ENCODE measurements around the gene KIAA0232.

Gene KIAA0232

DNA sequence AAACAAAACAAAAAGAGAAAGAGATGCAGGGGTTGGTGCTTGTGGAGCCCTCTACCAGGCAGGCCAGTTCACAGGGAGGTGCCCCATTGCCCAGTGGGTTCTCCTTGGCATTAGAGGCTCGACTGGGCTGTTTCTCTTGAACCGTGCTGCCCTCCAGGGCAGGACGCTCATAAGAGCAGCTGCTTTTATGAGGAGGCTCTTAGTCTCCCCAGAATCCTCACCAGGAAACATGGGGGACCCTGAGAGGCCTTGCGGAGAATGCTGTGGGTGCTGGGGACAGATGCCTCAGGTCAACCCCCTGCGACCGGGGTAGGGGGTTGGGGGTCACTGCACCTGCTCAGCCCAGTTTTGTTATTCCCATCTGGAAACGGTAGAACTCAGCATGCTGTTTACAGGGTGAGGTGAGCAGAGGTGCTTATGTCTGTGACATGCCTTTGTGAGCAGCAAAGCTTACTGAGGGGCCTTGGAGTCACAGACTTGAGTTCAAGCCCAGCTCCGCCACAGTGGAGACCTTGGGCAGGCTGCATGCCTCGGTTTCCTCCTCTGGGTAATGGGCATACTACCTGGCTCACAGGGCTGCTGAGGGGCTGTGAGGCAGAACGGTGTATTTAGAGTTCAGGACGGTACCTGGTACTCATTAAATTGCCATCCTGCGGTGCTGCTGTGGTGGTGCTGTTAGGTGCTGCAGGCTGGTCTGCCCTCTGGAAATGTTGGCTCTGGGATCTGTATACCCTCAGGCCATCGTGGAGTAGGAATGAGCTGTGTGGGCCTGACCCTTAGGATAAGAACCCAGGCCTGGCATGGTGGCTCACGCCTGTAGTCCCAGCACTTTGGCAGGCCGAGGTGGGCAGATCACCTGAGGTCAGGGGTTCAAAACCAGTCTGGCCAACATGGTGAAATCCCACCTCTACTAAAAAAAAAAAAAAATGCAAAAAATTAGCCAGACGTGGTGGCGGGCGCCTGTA is 132.8 kb downstream of the KIAA0232 start:
- DNase-seq (ENCODE audit: extremely low read depth in 1 of 2, low read depth in 1 of 2): no peak

- no peak for DNase-seq (ENCODE audit: extremely low read depth in 1 of 2, low read depth in 1 of 2)
Measured at GRCh38 chr4:6916069-6916586, 133.6 kb downstream of the KIAA0232 start.

DNA sequence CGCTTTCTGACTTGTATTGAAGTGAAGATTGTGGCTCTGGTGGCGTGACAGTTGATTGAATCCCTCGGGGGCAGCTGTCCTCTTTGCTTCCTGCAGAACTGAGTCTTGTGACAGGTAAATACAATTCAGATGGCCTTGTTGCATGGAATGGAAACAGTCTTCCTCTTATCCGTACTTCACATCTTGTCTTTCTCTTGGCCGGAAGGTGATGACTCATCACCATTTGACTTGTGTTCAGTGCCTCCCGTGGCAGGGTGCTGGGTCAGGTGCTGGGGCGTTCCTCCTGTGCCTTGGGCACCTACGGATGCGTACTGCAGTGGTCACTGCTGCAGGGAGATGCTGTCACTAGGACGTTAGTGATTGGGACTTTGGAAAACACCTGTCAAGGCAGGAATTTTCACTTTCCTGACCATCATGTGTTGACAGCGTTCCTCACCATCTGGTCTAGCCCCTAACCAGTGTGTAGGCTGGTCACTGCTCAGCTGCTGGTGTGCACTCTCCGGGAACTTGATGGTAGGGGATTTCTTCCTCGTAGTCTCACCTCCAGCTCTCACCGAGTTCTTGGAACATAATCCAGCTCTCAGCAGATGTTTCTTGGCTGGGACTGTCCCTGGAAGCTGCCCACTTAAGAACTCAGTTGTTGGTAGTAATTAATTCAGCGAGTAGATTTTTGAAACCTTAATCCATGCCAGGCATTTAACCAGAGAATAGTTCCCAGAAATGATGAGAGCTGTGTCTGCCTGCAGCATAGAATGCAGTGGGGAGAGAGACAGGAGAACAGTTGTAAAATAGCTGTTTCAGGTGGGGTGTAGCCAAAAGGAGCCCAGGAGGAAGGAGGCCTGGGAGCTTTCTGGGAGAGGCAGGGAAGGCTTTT is 134.3 kb downstream of the KIAA0232 start:
- DNase-seq (ENCODE audit: extremely low read depth in 1 of 2, low read depth in 1 of 2): peak in 1 of 2 donors; percentile 47

GRCh38 chr4:6917461-6918271 is 135.1 kb downstream of the KIAA0232 start:
- no peak for DNase-seq (ENCODE audit: extremely low read depth in 1 of 2, low read depth in 1 of 2)

- no peak for DNase-seq (ENCODE audit: extremely low read depth in 1 of 2, low read depth in 1 of 2)
Measured at GRCh38 chr4:6918338-6918737, 135.8 kb downstream of the KIAA0232 start.

- DNase-seq (ENCODE audit: extremely low read depth in 1 of 2, low read depth in 1 of 2): no peak
Measured at GRCh38 chr4:6920171-6920570, 137.6 kb downstream of the KIAA0232 start.

- DNase-seq (ENCODE audit: extremely low read depth in 1 of 2, low read depth in 1 of 2): no peak
Measured at GRCh38 chr4:6923507-6923906, 141.0 kb downstream of the KIAA0232 start.

GRCh38 chr4:6924361-6924779 is 141.8 kb downstream of the KIAA0232 start:
- no peak for DNase-seq (ENCODE audit: extremely low read depth in 1 of 2, low read depth in 1 of 2)

DNA sequence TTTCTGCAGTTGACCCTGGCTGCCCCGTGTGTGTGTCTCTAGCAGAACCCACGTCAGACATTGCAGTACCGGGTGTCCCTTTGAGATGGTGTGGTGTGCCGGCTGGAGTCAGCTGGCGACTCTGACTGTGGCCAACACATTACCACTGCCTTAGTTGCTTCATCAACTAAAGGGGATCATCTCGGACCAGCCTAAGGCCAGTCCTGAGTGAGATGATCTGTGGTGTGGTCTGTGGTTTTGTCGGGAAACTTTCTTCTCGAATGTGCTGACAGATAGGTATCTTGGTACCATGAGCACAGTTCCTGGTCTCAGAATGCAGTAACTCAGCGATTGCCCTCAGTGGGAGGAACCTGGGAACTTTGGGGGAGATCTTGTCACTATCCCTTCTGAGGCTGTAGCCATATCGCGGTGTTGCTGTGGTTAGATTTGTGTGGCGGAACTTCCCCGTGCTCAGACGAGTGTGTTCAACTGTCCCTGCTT is 142.9 kb downstream of the KIAA0232 start:
- DNase-seq (ENCODE audit: extremely low read depth in 1 of 2, low read depth in 1 of 2): peak in 1 of 2 donors; percentile 32

DNA sequence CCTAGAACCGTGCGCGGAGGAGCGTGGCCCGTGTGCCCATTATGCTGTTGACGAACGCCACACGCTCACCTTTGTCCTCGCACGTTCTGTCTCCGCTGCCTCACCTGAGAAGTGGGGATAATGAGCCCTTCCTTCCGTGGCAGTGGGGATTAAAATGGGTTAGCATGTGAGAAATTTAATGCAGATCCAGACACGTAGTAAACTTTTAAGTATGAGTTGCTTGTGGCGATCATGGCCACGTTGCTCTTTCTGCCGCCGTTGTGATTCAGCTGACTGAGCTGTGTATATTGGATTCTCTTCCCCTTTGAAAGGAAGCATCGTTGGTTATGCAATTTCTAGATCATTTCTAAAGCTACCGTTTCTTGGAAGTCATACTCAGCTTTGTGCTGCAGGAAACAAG is 143.6 kb downstream of the KIAA0232 start:
- DNase-seq (ENCODE audit: extremely low read depth in 1 of 2, low read depth in 1 of 2): no peak

GRCh38 chr4:6926681-6927478 is 144.4 kb downstream of the KIAA0232 start:
- DNase-seq (ENCODE audit: extremely low read depth in 1 of 2, low read depth in 1 of 2): no peak

GRCh38 chr4:6928081-6928480 is 145.6 kb downstream of the KIAA0232 start:
- no peak for DNase-seq (ENCODE audit: extremely low read depth in 1 of 2, low read depth in 1 of 2)

- no peak for DNase-seq (ENCODE audit: extremely low read depth in 1 of 2, low read depth in 1 of 2)
Measured at GRCh38 chr4:6929339-6929811, 146.8 kb downstream of the KIAA0232 start.

- no peak for DNase-seq (ENCODE audit: extremely low read depth in 1 of 2, low read depth in 1 of 2)
Measured at GRCh38 chr4:6929812-6930464, 147.4 kb downstream of the KIAA0232 start.

DNA sequence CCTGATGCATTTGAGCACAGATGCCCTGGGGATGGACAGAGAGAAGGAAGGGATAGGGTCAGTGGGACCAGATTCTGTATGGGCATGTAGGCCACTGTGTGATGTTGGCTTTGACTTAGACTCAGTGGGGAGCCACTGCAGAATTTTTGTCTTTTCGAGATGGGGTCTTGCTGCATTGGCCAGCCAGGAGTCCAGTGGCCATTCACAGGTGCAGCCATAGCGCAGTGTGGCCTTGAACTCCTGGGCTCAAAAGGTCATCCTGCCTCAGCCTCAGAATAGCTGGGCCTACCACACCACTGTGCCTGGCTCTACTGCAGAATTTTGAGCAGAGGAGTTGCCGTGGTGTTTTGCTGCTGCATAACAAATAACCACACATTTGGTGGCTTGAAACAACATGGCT is 149.9 kb downstream of the KIAA0232 start:
- no peak for DNase-seq (ENCODE audit: extremely low read depth in 1 of 2, low read depth in 1 of 2)

- DNase-seq (ENCODE audit: extremely low read depth in 1 of 2, low read depth in 1 of 2): no peak
Measured at GRCh38 chr4:6932918-6933317, 150.4 kb downstream of the KIAA0232 start.
